GM12874 (cell line): ENCODE results near the gene RBSN.

Source experiments
- TF ChIP-seq, protein P1 (sequence below): IDR thresholded peaks from 2 replicates; pipeline ENCODE4 v1.5.1; 2011; ENCODE audit warnings: low read depth, mild to moderate bottlenecking, control low read depth, low read length, moderate library complexity; ENCODE audit not compliant: insufficient read depth

RBSN gene

GRCh38 chr3:15092686-15093085, 6.3 kb downstream of the RBSN start:
- TF ChIP-seq, protein P1, sequence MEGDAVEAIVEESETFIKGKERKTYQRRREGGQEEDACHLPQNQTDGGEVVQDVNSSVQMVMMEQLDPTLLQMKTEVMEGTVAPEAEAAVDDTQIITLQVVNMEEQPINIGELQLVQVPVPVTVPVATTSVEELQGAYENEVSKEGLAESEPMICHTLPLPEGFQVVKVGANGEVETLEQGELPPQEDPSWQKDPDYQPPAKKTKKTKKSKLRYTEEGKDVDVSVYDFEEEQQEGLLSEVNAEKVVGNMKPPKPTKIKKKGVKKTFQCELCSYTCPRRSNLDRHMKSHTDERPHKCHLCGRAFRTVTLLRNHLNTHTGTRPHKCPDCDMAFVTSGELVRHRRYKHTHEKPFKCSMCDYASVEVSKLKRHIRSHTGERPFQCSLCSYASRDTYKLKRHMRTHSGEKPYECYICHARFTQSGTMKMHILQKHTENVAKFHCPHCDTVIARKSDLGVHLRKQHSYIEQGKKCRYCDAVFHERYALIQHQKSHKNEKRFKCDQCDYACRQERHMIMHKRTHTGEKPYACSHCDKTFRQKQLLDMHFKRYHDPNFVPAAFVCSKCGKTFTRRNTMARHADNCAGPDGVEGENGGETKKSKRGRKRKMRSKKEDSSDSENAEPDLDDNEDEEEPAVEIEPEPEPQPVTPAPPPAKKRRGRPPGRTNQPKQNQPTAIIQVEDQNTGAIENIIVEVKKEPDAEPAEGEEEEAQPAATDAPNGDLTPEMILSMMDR = no peak

GRCh38 chr3:15091575-15091974, 7.4 kb downstream of the RBSN start:
- TF ChIP-seq, protein P1 = no peak

- TF ChIP-seq, protein P1 = no peak
These were observed 9.7 kb downstream of the RBSN start for GRCh38 chr3:15089201-15089600.

DNA sequence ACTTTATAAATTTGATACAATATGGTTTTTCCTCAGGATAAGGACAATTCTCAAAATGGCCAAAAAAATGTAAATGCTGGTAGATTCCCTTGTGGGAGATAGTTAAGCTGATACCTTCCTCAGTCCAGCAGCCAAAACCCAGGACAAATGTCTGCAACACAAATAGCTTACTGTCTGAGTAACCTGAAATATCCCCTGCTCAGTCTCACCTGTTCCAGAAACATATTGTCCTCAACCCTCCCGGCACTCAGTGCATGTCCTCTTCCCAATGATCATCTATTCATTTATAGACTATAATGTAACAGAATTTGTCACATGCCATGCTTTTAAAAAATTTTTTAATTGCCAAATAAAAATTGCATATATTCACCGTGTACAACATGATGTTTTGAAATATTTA, 12.2 kb downstream of the RBSN start:
- TF ChIP-seq, protein P1 = no peak

GRCh38 chr3:15086263-15086662, 12.7 kb downstream of the RBSN start:
- TF ChIP-seq, protein P1 = no peak

DNA sequence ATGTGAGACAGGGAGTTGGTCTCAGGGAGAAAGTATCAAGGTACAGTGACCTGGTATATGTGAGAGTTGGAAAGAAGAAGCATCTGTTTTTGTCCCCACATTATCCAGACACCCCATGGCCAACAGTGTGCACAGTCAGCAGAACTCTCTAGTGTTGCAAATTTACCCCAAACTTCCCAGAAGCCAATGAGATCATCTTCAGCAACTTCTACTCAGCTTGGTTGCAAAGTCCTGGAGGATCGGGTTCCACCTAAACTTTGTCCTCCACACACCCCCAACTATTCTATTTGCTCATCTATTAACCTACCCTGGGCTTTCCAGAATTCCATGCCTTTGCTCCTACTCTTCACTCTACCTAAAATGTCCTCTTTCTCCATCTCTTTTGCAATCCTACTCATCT, 15.7 kb downstream of the RBSN start:
- TF ChIP-seq, protein P1 = no peak

DNA sequence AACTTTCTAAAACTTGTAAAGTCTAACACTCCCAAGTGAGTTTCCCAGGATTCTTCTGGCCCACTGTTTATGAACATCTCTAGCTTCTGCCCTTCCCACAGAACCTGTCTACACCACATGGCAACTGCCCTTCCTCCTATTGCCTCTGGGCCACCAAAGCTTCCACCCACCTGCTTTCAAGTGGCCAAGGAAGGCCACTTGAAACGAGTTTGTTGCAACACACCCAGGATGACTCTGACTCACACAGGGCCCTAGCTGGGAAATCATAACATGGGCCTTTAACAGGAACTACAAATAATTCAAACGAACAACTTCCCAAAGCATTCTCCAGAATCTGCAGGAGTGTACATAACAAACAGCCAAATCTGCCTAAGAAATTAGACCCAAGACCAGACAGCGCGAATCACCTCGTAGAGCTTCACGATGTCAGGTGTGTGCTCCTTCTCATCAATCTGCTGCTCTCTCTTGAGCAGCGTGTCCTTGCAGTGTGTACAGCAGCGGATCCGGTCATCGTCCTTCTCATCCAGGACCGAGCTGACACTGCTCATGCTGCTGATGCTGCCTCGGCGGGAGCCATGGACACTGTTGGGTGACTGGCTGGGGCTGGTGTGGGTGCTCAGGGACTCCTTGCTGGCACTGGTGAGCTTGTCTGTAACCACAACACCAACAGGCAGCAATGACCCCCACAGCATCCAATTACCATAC, 16.8 kb downstream of the RBSN start:
- TF ChIP-seq, protein P1 = no peak
